Gastroesophageal sphincter (tissue), 3 donors: ENCODE measurements around the gene EPHA4.

Experiments used
- CTCF ChIP-seq, 4 experiments: fragments of 200-600 bp in 2 of 4; fragments of 450-650 bp in 2 of 4; sonication (generic) in 1 of 4; IDR thresholded peaks; one replicate each; pipeline ENCODE4 v1.5.1; 2017 to 2019; ENCODE audit warnings: antibody characterized with exemption in 4 of 4, mild to moderate bottlenecking in 2 of 4, moderate library complexity in 2 of 4
- EP300 ChIP-seq: sonication (generic); formaldehyde crosslinking; IDR thresholded peaks from one replicate; pipeline ENCODE4 v1.6.1; 2017; ENCODE audit warnings: antibody characterized with exemption, mild to moderate bottlenecking

DNA sequence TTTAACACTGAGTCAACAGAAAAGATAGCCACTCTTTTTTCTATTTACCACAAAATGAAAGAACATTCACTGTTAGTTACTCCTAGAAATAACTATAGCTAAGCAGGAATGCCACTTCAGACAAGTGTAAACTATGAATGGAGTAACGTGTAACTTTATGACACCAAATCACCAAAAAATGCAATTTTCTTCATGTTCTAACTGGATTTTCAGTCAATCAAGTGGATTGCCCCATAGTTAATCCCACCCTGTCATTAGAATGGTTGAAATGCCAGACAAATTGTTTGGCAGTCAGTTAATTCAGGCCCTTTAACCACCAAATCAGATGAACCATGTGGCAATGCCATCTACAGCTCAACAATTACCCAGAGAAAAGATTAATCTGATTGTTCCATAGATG, 9.9 kb downstream of the EPHA4 start:
- no peak for TF ChIP-seq CTCF (IDR thresholded peaks at IDR 0.05)
- TF ChIP-seq EP300: no peak
